CD14-positive monocyte (primary cell): ENCODE data around the gene FCGR2B. TPM values are rescaled to one million over a fixed set of nuclear protein-coding genes. Genes with fewer than 3 reads are reported as not detected.

Experiments
- DNase-seq, 3 donors: peaks; one replicate each; pipeline ENCODE4 v3.0.0-alpha.2; 2011 to 2022
- H2AFZ ChIP-seq: 2 replicates; pipeline ENCODE4 v1.6.0; 2012; ENCODE audit warnings: mild to moderate bottlenecking, low read depth, low read length, inconsistent platforms; ENCODE audit not compliant: insufficient read depth, poor library complexity, severe bottlenecking
- H3K27ac ChIP-seq, 2 donors: 1 replicate in 1 of 2; 2 replicates in 1 of 2; pipeline ENCODE4 v1.5.1; 2012 to 2013; ENCODE audit warnings: low read length in 2 of 2, control low read depth in 1 of 2, inconsistent platforms in 1 of 2, low read depth in 1 of 2, mild to moderate bottlenecking in 1 of 2
- H3K27me3 ChIP-seq, 2 donors: one replicate each; pipeline versions ENCODE4 v1.6.0 to v1.6.1; 2011 to 2013; ENCODE audit warnings: low read length in 2 of 2; ENCODE audit not compliant: control insufficient read depth in 2 of 2, insufficient read depth in 2 of 2
- H3K36me3 ChIP-seq, 2 donors: replicated peaks in 1 of 2; 1 replicate in 1 of 2; 2 replicates in 1 of 2; pipeline versions ENCODE4 v1.5.1 to v1.6.1; 2012 to 2013; ENCODE audit warnings: low read length in 2 of 2, control low read depth in 1 of 2, inconsistent platforms in 1 of 2, mild to moderate bottlenecking in 1 of 2; ENCODE audit not compliant: insufficient read depth in 2 of 2, control insufficient read depth in 1 of 2
- H3K4me1 ChIP-seq, 2 donors: 1 replicate in 1 of 2; 2 replicates in 1 of 2; pipeline versions ENCODE4 v1.5.1 to v1.6.1; 2012 to 2013; ENCODE audit warnings: low read length in 2 of 2, control low read depth in 1 of 2, inconsistent platforms in 1 of 2, mild to moderate bottlenecking in 1 of 2, moderate library complexity in 1 of 2; ENCODE audit not compliant: insufficient read depth in 2 of 2, control insufficient read depth in 1 of 2
- H3K4me2 ChIP-seq: replicated peaks from 2 replicates; pipeline ENCODE3; 2012; ENCODE audit warnings: low read length, moderate library complexity, mild to moderate bottlenecking; ENCODE audit not compliant: poor library complexity, severe bottlenecking; ENCODE audit errors: extremely low read depth
- H3K4me3 ChIP-seq, 3 experiments: fragments of 200-600 bp in 1 of 3; sonication (generic) in 1 of 3; replicated peaks in 1 of 3; 1 replicate in 2 of 3; 2 replicates in 1 of 3; pipeline ENCODE4 v1.5.1; 2011 to 2013; ENCODE audit warnings: low read length in 3 of 3, mild to moderate bottlenecking in 3 of 3, control low read depth in 2 of 3, low read depth in 2 of 3, inconsistent platforms in 1 of 3, moderate library complexity in 1 of 3
- H3K79me2 ChIP-seq: 2 replicates; pipeline ENCODE4 v1.6.0; 2012; ENCODE audit warnings: mild to moderate bottlenecking, control low read depth, inconsistent platforms, low read length, moderate library complexity; ENCODE audit not compliant: insufficient read depth
- H3K9ac ChIP-seq: 2 replicates; pipeline ENCODE4 v1.6.0; 2017; ENCODE audit warnings: low read length, mild to moderate bottlenecking; ENCODE audit not compliant: insufficient read depth, poor library complexity, severe bottlenecking
- H3K9me3 ChIP-seq, 2 donors: replicated peaks in 1 of 2; 1 replicate in 1 of 2; 2 replicates in 1 of 2; pipeline versions ENCODE4 v1.5.1 to v1.6.1; 2012 to 2013; ENCODE audit warnings: low read length in 2 of 2, control low read depth in 1 of 2; ENCODE audit not compliant: control insufficient read depth in 1 of 2, insufficient read depth in 1 of 2
- H4K20me1 ChIP-seq: 2 replicates; pipeline ENCODE4 v1.6.0; 2012; ENCODE audit warnings: mild to moderate bottlenecking, low read length, control low read depth, moderate library complexity; ENCODE audit not compliant: insufficient read depth
- H3K27ac Mint-ChIP-seq, 7 donors: one replicate each; pipeline ENCODE4 v1.8.0; 2020; ENCODE audit warnings: mild to moderate bottlenecking in 7 of 7, mixed read lengths in 7 of 7, moderate library complexity in 6 of 7, inconsistent platforms in 2 of 7
- H3K27me3 Mint-ChIP-seq, 3 donors: one replicate each; pipeline ENCODE4 v1.8.0; 2021 to 2022; ENCODE audit warnings: low read depth in 3 of 3, mild to moderate bottlenecking in 3 of 3, mixed read lengths in 3 of 3, moderate library complexity in 3 of 3, inconsistent platforms in 1 of 3
- H3K36me3 Mint-ChIP-seq, 2 donors: one replicate each; pipeline ENCODE4 v1.8.0; 2020; ENCODE audit warnings: mixed read lengths in 2 of 2, inconsistent platforms in 1 of 2, mild to moderate bottlenecking in 1 of 2
- H3K4me1 Mint-ChIP-seq: one replicate; pipeline ENCODE4 v1.8.0; 2020; ENCODE audit warnings: mild to moderate bottlenecking, mixed read lengths
- H3K4me3 Mint-ChIP-seq, 2 donors: one replicate each; pipeline ENCODE4 v1.8.0; 2020; ENCODE audit warnings: mild to moderate bottlenecking in 2 of 2, mixed read lengths in 2 of 2, moderate library complexity in 1 of 2
- H3K9me3 Mint-ChIP-seq, 7 donors: one replicate each; pipeline ENCODE4 v1.8.0; 2020 to 2022; ENCODE audit warnings: mixed read lengths in 7 of 7, mild to moderate bottlenecking in 6 of 7, moderate library complexity in 6 of 7, inconsistent platforms in 2 of 7
- WGBS: methylation state at CpG from one replicate; pipeline ENCODE4 v1.1.5; 2013; ENCODE audit warnings: missing lambda C conversion rate; ENCODE audit not compliant: insufficient coverage; 5-methylcytosine and 5-hydroxymethylcytosine counted together
- intact Hi-C, 2 donors: fragments of 100-400 bp; cut with micrococcal nuclease; formaldehyde crosslinking; loops; one replicate each; pipeline versions ENCODE4 v1.15.0 to v1.15.1; 2023
- polyA plus RNA-seq, 3 donors: library from polyadenylated mRNA; depleted of rRNA in 1 of 3; unstranded in 2 of 3; stranded (reverse) in 1 of 3; fragments of 300-500 nt in 2 of 3; fragments of >200 nt in 1 of 3; fragmentation: Illumina TruSeq in 2 of 3; gene quantifications; 1 replicate in 2 of 3; 2 replicates in 1 of 3; pipeline ENCODE4 v1.2.3, GENCODE V29; 2012 to 2021
- TF ChIP-seq, protein P1 (sequence below): fragments of 200-600 bp; IDR thresholded peaks from one replicate; pipeline ENCODE4 v1.8.0; 2022; ENCODE audit warnings: antibody characterized with exemption, mild to moderate bottlenecking

Gene FCGR2B
- polyA plus RNA-seq, 3 donors, result 12.1 to 41.5 (median 24.9) TPM

DNA sequence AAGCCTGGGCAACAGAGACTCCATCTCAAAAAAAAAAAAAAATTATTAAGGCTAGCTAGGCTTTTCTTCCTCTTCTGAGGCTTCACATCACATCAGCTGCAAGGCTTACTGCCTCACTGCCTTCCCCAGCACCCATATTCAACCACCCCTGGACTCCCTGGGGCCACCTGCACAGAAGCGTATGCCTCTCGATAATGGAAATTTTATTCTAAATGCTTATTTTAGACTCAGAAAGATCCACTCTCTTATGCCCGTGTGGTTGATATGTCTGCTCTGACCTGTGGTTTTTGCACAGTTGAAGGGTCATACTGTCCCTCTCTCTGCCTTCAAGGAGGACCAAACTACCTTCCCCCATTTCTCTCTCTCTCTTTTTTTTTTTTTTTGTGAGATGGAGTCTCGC, 42.6 kb downstream of the FCGR2B start:
- Mint-ChIP-seq H3K9me3 (peaks cover 0 to 2% (median 0%) of the 10 kb centered on the region in 7 donors), H3K4me3 (peak overlapping the region in 1 of 2 donors; percentile 52)
- H2AFZ ChIP-seq, result no peak overlapping the region

DNA sequence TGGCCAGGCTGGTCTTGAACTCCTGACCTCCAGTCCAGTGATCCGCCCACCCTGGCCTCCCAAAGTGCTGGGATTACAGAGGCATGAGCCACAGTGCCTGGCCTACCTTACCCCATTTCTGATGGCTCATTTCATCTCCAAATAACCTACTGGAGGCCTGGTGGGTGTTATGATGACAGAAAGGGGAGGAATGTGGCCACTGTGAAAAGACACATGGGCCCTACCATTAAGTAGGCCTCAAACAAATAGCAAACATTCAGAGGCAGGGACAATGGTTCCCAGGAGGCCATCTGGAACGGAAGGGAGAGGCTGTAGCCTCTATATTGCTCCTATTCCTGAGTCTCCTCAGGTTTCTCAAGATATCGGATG, 43.2 kb downstream of the FCGR2B start:
- DNase-seq, result no peak
- Histone ChIP-seq H3K27ac (no peak overlapping the region), H3K4me1 (peaks cover 10 to 11% of the 10 kb centered on the region in 2 donors), H3K79me2 (no peaks in the 10 kb centered on the region), H3K4me3 (no peak overlapping the region), H4K20me1 (no peaks in the 10 kb centered on the region), H3K9ac (no peak overlapping the region), H3K4me2 (no peak overlapping the region), H3K36me3 (no peaks in the 10 kb centered on the region), H3K9me3 (no peaks in the 10 kb centered on the region), H2AFZ (no peak overlapping the region), H3K27me3 (peaks cover 36 to 86% of the 10 kb centered on the region in 2 donors)
- H3K4me1 Mint-ChIP-seq, result no peaks in the 10 kb centered on the region
- intact Hi-C loops, result no loop called here
- H3K9me3 Mint-ChIP-seq, result peaks cover 0 to 2% (median 0%) of the 10 kb centered on the region in 7 donors
- 88% methylated on average over 2 of the region's 3 CpGs for WGBS
- TF ChIP-seq, protein P1, sequence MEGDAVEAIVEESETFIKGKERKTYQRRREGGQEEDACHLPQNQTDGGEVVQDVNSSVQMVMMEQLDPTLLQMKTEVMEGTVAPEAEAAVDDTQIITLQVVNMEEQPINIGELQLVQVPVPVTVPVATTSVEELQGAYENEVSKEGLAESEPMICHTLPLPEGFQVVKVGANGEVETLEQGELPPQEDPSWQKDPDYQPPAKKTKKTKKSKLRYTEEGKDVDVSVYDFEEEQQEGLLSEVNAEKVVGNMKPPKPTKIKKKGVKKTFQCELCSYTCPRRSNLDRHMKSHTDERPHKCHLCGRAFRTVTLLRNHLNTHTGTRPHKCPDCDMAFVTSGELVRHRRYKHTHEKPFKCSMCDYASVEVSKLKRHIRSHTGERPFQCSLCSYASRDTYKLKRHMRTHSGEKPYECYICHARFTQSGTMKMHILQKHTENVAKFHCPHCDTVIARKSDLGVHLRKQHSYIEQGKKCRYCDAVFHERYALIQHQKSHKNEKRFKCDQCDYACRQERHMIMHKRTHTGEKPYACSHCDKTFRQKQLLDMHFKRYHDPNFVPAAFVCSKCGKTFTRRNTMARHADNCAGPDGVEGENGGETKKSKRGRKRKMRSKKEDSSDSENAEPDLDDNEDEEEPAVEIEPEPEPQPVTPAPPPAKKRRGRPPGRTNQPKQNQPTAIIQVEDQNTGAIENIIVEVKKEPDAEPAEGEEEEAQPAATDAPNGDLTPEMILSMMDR, result no peak
- H3K27me3 Mint-ChIP-seq, result peaks cover 52 to 58% (median 53%) of the 10 kb centered on the region in 3 donors
- no peaks in the 10 kb centered on the region for H3K36me3 Mint-ChIP-seq
- no peak overlapping the region for H3K27ac Mint-ChIP-seq
- no peak overlapping the region for H3K4me3 Mint-ChIP-seq

More for the DNA sequence above, 42.6 kb downstream of the FCGR2B start:
- no peaks in the 10 kb centered on the region for H3K4me1 Mint-ChIP-seq
- no CpG with 5 or more reads among the region's 4 CpGs for WGBS
- Histone ChIP-seq H3K4me3 (no peak overlapping the region), H3K4me2 (no peak overlapping the region), H3K27me3 (peaks cover 36 to 86% of the 10 kb centered on the region in 2 donors), H3K79me2 (no peaks in the 10 kb centered on the region), H3K4me1 (peaks cover 10 to 11% of the 10 kb centered on the region in 2 donors), H3K27ac (no peak overlapping the region), H4K20me1 (no peaks in the 10 kb centered on the region), H3K9ac (no peak overlapping the region), H3K36me3 (no peaks in the 10 kb centered on the region), H3K9me3 (no peaks in the 10 kb centered on the region)
- H3K27me3 Mint-ChIP-seq, result peaks cover 48 to 57% (median 52%) of the 10 kb centered on the region in 3 donors
- TF ChIP-seq, protein P1, result no peak
- H3K27ac Mint-ChIP-seq, result no peak overlapping the region
- H3K36me3 Mint-ChIP-seq, result no peaks in the 10 kb centered on the region
- no peak for DNase-seq
- intact Hi-C loops, result no loop called here
